ENCODE data around the gene FOXJ3. TPM values are rescaled to one million over a fixed set of nuclear protein-coding genes. Genes with fewer than 3 reads are reported as not detected.

FOXJ3 gene
- total RNA-seq, 1 donor from 2014 or later, result 49.4 TPM

GRCh38 chr1:42288311-42288985, 46.6 kb downstream of the FOXJ3 start:
- no peak for DNase-seq (ENCODE audit: extremely low spot score, unreplicated experiment)
- Mint-ChIP-seq H3K4me1 (ENCODE audit: unreplicated experiment) (peaks cover 5% of the 10 kb centered on the region), H3K4me3 (no peak overlapping the region), H3K27ac (no peak overlapping the region), H3K27me3 (no peaks in the 10 kb centered on the region), H3K36me3 (peaks cover 15% of the 10 kb centered on the region), H3K9me3 (no peaks in the 10 kb centered on the region)
- TF ChIP-seq CTCF (conservative IDR thresholded peaks at IDR 0.05), result no peak

- no peak for TF ChIP-seq CTCF (conservative IDR thresholded peaks at IDR 0.05)
- Mint-ChIP-seq H3K4me1 (ENCODE audit: unreplicated experiment) (peaks cover 19% of the 10 kb centered on the region), H3K27me3 (no peaks in the 10 kb centered on the region), H3K9me3 (no peaks in the 10 kb centered on the region), H3K36me3 (peaks cover 6% of the 10 kb centered on the region), H3K4me3 (peak overlapping the region; percentile 5), H3K27ac (peak overlapping the region; percentile 81)
- DNase-seq (ENCODE audit: extremely low spot score, unreplicated experiment), result no peak
Observed at GRCh38 chr1:42282867-42283583, 52.0 kb downstream of the FOXJ3 start.

- H3K27ac Mint-ChIP-seq, result peak overlapping the region; percentile 81
- TF ChIP-seq CTCF (conservative IDR thresholded peaks at IDR 0.05), result no peak
- no peaks in the 10 kb centered on the region for H3K27me3 Mint-ChIP-seq
- H3K36me3 Mint-ChIP-seq, result peaks cover 8% of the 10 kb centered on the region
- H3K4me1 Mint-ChIP-seq (ENCODE audit: unreplicated experiment), result peaks cover 19% of the 10 kb centered on the region
- H3K9me3 Mint-ChIP-seq, result no peaks in the 10 kb centered on the region
- no peak for DNase-seq (ENCODE audit: extremely low spot score, unreplicated experiment)
- H3K4me3 Mint-ChIP-seq, result no peak overlapping the region
Observed at GRCh38 chr1:42282024-42282579, 52.9 kb downstream of the FOXJ3 start.

- TF ChIP-seq CTCF (conservative IDR thresholded peaks at IDR 0.05), result no peak
- Mint-ChIP-seq H3K4me3 (no peak overlapping the region), H3K27me3 (no peaks in the 10 kb centered on the region), H3K36me3 (peaks cover 13% of the 10 kb centered on the region), H3K27ac (no peak overlapping the region), H3K9me3 (no peaks in the 10 kb centered on the region), H3K4me1 (ENCODE audit: unreplicated experiment) (peaks cover 19% of the 10 kb centered on the region)
- no peak for DNase-seq (ENCODE audit: extremely low spot score, unreplicated experiment)
Observed at GRCh38 chr1:42280821-42281220, 54.2 kb downstream of the FOXJ3 start.

GRCh38 chr1:42279055-42279454, 56.0 kb downstream of the FOXJ3 start:
- Mint-ChIP-seq H3K4me3 (peak overlapping the region; percentile 30), H3K9me3 (no peaks in the 10 kb centered on the region), H3K27me3 (no peaks in the 10 kb centered on the region), H3K4me1 (ENCODE audit: unreplicated experiment) (peaks cover 19% of the 10 kb centered on the region), H3K27ac (peak overlapping the region; percentile 65), H3K36me3 (peaks cover 18% of the 10 kb centered on the region)
- TF ChIP-seq CTCF (conservative IDR thresholded peaks at IDR 0.05), result no peak
- DNase-seq (ENCODE audit: extremely low spot score, unreplicated experiment), result no peak
